Measurements from ENCODE around the gene BCAS1.

BCAS1 gene

GRCh38 chr20:53964501-53965253 is 105.7 kb downstream of the BCAS1 start:
- peaks cover 12% of the 10 kb centered on the region for H3K27me3 ChIP-seq (ENCODE audit: control insufficient read depth, insufficient read depth, low read length)
- no peak overlapping the region for H3K4me3 ChIP-seq (ENCODE audit: low read length)
- H3K4me2 ChIP-seq (ENCODE audit: low read length): no peak overlapping the region
- H3K4me1 ChIP-seq (ENCODE audit: control insufficient read depth, insufficient read depth, low read length): no peaks in the 10 kb centered on the region
- no peaks in the 10 kb centered on the region for H3K36me3 ChIP-seq (ENCODE audit: insufficient read depth, low read length)
- no peaks in the 10 kb centered on the region for H3K9me3 ChIP-seq (replicated peaks; ENCODE audit: low read length)
- H3K9ac ChIP-seq (ENCODE audit: low read depth, low read length): no peak overlapping the region

GRCh38 chr20:53964067-53964466 is 106.3 kb downstream of the BCAS1 start:
- Histone ChIP-seq H3K9ac (ENCODE audit: low read depth, low read length) (no peak overlapping the region), H3K4me2 (ENCODE audit: low read length) (no peak overlapping the region), H3K36me3 (ENCODE audit: insufficient read depth, low read length) (no peaks in the 10 kb centered on the region), H3K9me3 (replicated peaks; ENCODE audit: low read length) (no peaks in the 10 kb centered on the region), H3K27me3 (ENCODE audit: control insufficient read depth, insufficient read depth, low read length) (peaks cover 11% of the 10 kb centered on the region), H3K4me1 (ENCODE audit: control insufficient read depth, insufficient read depth, low read length) (no peaks in the 10 kb centered on the region), H3K4me3 (ENCODE audit: low read length) (no peak overlapping the region)

- Histone ChIP-seq H3K27me3 (ENCODE audit: control insufficient read depth, insufficient read depth, low read length) (peaks cover 9% of the 10 kb centered on the region), H3K9ac (ENCODE audit: low read depth, low read length) (no peak overlapping the region), H3K4me2 (ENCODE audit: low read length) (no peak overlapping the region), H3K9me3 (replicated peaks; ENCODE audit: low read length) (no peaks in the 10 kb centered on the region), H3K36me3 (ENCODE audit: insufficient read depth, low read length) (no peaks in the 10 kb centered on the region), H3K4me1 (ENCODE audit: control insufficient read depth, insufficient read depth, low read length) (no peaks in the 10 kb centered on the region), H3K4me3 (ENCODE audit: low read length) (no peak overlapping the region)
Measured at GRCh38 chr20:53963635-53964034, 106.8 kb downstream of the BCAS1 start.

- Histone ChIP-seq H3K4me1 (ENCODE audit: control insufficient read depth, insufficient read depth, low read length) (no peaks in the 10 kb centered on the region), H3K9ac (ENCODE audit: low read depth, low read length) (no peak overlapping the region), H3K9me3 (replicated peaks; ENCODE audit: low read length) (no peaks in the 10 kb centered on the region), H3K36me3 (ENCODE audit: insufficient read depth, low read length) (no peaks in the 10 kb centered on the region), H3K4me2 (ENCODE audit: low read length) (no peak overlapping the region), H3K4me3 (ENCODE audit: low read length) (no peak overlapping the region), H3K27me3 (ENCODE audit: control insufficient read depth, insufficient read depth, low read length) (peaks cover 9% of the 10 kb centered on the region)
Measured at GRCh38 chr20:53962388-53962787, 108.0 kb downstream of the BCAS1 start.

- H3K9me3 ChIP-seq (replicated peaks; ENCODE audit: low read length): no peaks in the 10 kb centered on the region
- H3K4me1 ChIP-seq (ENCODE audit: control insufficient read depth, insufficient read depth, low read length): no peaks in the 10 kb centered on the region
- H3K4me3 ChIP-seq (ENCODE audit: low read length): no peak overlapping the region
- H3K9ac ChIP-seq (ENCODE audit: low read depth, low read length): no peak overlapping the region
- no peak overlapping the region for H3K4me2 ChIP-seq (ENCODE audit: low read length)
- H3K36me3 ChIP-seq (ENCODE audit: insufficient read depth, low read length): no peaks in the 10 kb centered on the region
- peaks cover 2% of the 10 kb centered on the region for H3K27me3 ChIP-seq (ENCODE audit: control insufficient read depth, insufficient read depth, low read length)
Measured at GRCh38 chr20:53961527-53961926, 108.9 kb downstream of the BCAS1 start.

- no peak overlapping the region for H3K9ac ChIP-seq (ENCODE audit: low read depth, low read length)
Measured at GRCh38 chr20:53960579-53961272, 109.7 kb downstream of the BCAS1 start.

GRCh38 chr20:53959911-53960578 is 110.3 kb downstream of the BCAS1 start:
- no peak overlapping the region for H3K4me3 ChIP-seq (ENCODE audit: low read length)
- no peaks in the 10 kb centered on the region for H3K9me3 ChIP-seq (replicated peaks; ENCODE audit: low read length)
- H3K36me3 ChIP-seq (ENCODE audit: insufficient read depth, low read length): no peaks in the 10 kb centered on the region
- no peak overlapping the region for H3K4me2 ChIP-seq (ENCODE audit: low read length)
- H3K9ac ChIP-seq (ENCODE audit: low read depth, low read length): no peak overlapping the region
- H3K27me3 ChIP-seq (ENCODE audit: control insufficient read depth, insufficient read depth, low read length): peaks cover 2% of the 10 kb centered on the region
- no peaks in the 10 kb centered on the region for H3K4me1 ChIP-seq (ENCODE audit: control insufficient read depth, insufficient read depth, low read length)

More at GRCh38 chr20:53960579-53961272, 109.7 kb downstream of the BCAS1 start:
- no peak overlapping the region for H3K4me3 ChIP-seq (ENCODE audit: low read length)
- peaks cover 2% of the 10 kb centered on the region for H3K27me3 ChIP-seq (ENCODE audit: control insufficient read depth, insufficient read depth, low read length)
- no peak overlapping the region for H3K4me2 ChIP-seq (ENCODE audit: low read length)
- no peaks in the 10 kb centered on the region for H3K9me3 ChIP-seq (replicated peaks; ENCODE audit: low read length)
- no peaks in the 10 kb centered on the region for H3K4me1 ChIP-seq (ENCODE audit: control insufficient read depth, insufficient read depth, low read length)
- no peaks in the 10 kb centered on the region for H3K36me3 ChIP-seq (ENCODE audit: insufficient read depth, low read length)

GRCh38 chr20:53958260-53958659 is 112.1 kb downstream of the BCAS1 start:
- H3K36me3 ChIP-seq (ENCODE audit: insufficient read depth, low read length): no peaks in the 10 kb centered on the region

GRCh38 chr20:53957451-53958172 is 112.8 kb downstream of the BCAS1 start:
- Histone ChIP-seq H3K9ac (ENCODE audit: low read depth, low read length) (no peak overlapping the region), H3K4me3 (ENCODE audit: low read length) (no peak overlapping the region), H3K27me3 (ENCODE audit: control insufficient read depth, insufficient read depth, low read length) (no peaks in the 10 kb centered on the region), H3K4me2 (ENCODE audit: low read length) (no peak overlapping the region), H3K4me1 (ENCODE audit: control insufficient read depth, insufficient read depth, low read length) (no peaks in the 10 kb centered on the region), H3K36me3 (ENCODE audit: insufficient read depth, low read length) (no peaks in the 10 kb centered on the region), H3K9me3 (replicated peaks; ENCODE audit: low read length) (no peaks in the 10 kb centered on the region)

More at GRCh38 chr20:53958260-53958659, 112.1 kb downstream of the BCAS1 start:
- Histone ChIP-seq H3K4me1 (ENCODE audit: control insufficient read depth, insufficient read depth, low read length) (no peaks in the 10 kb centered on the region), H3K4me3 (ENCODE audit: low read length) (no peak overlapping the region), H3K4me2 (ENCODE audit: low read length) (no peak overlapping the region), H3K27me3 (ENCODE audit: control insufficient read depth, insufficient read depth, low read length) (no peaks in the 10 kb centered on the region), H3K9me3 (replicated peaks; ENCODE audit: low read length) (no peaks in the 10 kb centered on the region), H3K9ac (ENCODE audit: low read depth, low read length) (no peak overlapping the region)

- no peak overlapping the region for H3K9ac ChIP-seq (ENCODE audit: low read depth, low read length)
- H3K9me3 ChIP-seq (replicated peaks; ENCODE audit: low read length): no peaks in the 10 kb centered on the region
- no peak overlapping the region for H3K4me2 ChIP-seq (ENCODE audit: low read length)
- no peaks in the 10 kb centered on the region for H3K36me3 ChIP-seq (ENCODE audit: insufficient read depth, low read length)
- H3K4me1 ChIP-seq (ENCODE audit: control insufficient read depth, insufficient read depth, low read length): no peaks in the 10 kb centered on the region
- no peaks in the 10 kb centered on the region for H3K27me3 ChIP-seq (ENCODE audit: control insufficient read depth, insufficient read depth, low read length)
- no peak overlapping the region for H3K4me3 ChIP-seq (ENCODE audit: low read length)
Measured at GRCh38 chr20:53956013-53956715, 114.2 kb downstream of the BCAS1 start.

Measured in skeletal muscle satellite cell (primary cell).